Left lung (tissue), 10 donors: Measurements from ENCODE around the gene CETN2. TPM values are rescaled to one million over a fixed set of nuclear protein-coding genes. Genes with fewer than 3 reads are reported as not detected.
A peak's percentile ranks its signal among the peaks of the same experiment; 100 is the strongest.

Experiments
- ATAC-seq: fragments of 200-7000 bp; cut with Tn5 transposase; one replicate; pipeline ENCODE4 v1.9.1; 2020; ENCODE audit warnings: moderate library complexity
- DNase-seq, 4 donors: peaks; one replicate each; pipeline ENCODE4 v3.0.0-alpha.2; 2013 to 2020
- H3K27ac ChIP-seq, 2 donors: fragments of 200-600 bp; sonication (generic) in 1 of 2; one replicate each; pipeline versions ENCODE4 v1.5.0 to v1.8.0; 2020 to 2021
- H3K27me3 ChIP-seq, 2 donors: fragments of 200-600 bp; sonication (generic) in 1 of 2; one replicate each; pipeline versions ENCODE4 v1.5.0 to v1.8.0; 2020 to 2021
- H3K36me3 ChIP-seq, 2 donors: fragments of 200-600 bp; sonication (generic) in 1 of 2; one replicate each; pipeline versions ENCODE4 v1.5.0 to v1.8.0; 2020 to 2021
- H3K4me1 ChIP-seq, 2 donors: fragments of 200-600 bp; one replicate each; pipeline ENCODE4 v1.8.0; 2021
- H3K4me3 ChIP-seq, 2 donors: fragments of 200-600 bp; sonication (generic) in 1 of 2; one replicate each; pipeline versions ENCODE4 v1.5.0 to v1.8.0; 2020 to 2021; ENCODE audit warnings: mild to moderate bottlenecking in 1 of 2
- H3K9me3 ChIP-seq, 2 donors: fragments of 200-600 bp; sonication (generic) in 1 of 2; one replicate each; pipeline versions ENCODE4 v1.5.0 to v1.8.0; 2020 to 2021
- intact Hi-C, 2 donors: fragments of 100-400 bp; cut with DNase I; formaldehyde crosslinking; loops; one replicate each; pipeline versions ENCODE4 v1.11.2 to v1.14.2; 2022
- polyA plus RNA-seq, 6 donors: library from polyadenylated mRNA; unstranded; fragments of 120-200 nt; gene quantifications; one replicate each; pipeline ENCODE4 v1.2.1, GENCODE V29; 2013; ENCODE audit not compliant: insufficient read length in 6 of 6
- total RNA-seq, 2 donors: library from RNA; stranded (reverse); fragmentation: NEBNext Ultra II Directional; extraction: Animal tissue kit (Norgen Biotek cat#: 25700); gene quantifications; one replicate each; pipeline ENCODE4 v1.2.1, GENCODE V29; 2021
- TF ChIP-seq, protein P1 (sequence below), 2 donors: fragments of 200-600 bp; sonication (generic) in 1 of 2; IDR thresholded peaks; one replicate each; pipeline versions ENCODE4 v1.5.0 to v1.8.0; 2021; ENCODE audit warnings: antibody characterized with exemption in 2 of 2
- donor health status: DM: no; HTN: yes; CAD: no.
- donor health status: DM: no; HTN: no; CAD: no.

CETN2 gene
- total and polyA plus RNA-seq, 8 donors: 33.5 to 94.4 (median 79.7) TPM

DNA sequence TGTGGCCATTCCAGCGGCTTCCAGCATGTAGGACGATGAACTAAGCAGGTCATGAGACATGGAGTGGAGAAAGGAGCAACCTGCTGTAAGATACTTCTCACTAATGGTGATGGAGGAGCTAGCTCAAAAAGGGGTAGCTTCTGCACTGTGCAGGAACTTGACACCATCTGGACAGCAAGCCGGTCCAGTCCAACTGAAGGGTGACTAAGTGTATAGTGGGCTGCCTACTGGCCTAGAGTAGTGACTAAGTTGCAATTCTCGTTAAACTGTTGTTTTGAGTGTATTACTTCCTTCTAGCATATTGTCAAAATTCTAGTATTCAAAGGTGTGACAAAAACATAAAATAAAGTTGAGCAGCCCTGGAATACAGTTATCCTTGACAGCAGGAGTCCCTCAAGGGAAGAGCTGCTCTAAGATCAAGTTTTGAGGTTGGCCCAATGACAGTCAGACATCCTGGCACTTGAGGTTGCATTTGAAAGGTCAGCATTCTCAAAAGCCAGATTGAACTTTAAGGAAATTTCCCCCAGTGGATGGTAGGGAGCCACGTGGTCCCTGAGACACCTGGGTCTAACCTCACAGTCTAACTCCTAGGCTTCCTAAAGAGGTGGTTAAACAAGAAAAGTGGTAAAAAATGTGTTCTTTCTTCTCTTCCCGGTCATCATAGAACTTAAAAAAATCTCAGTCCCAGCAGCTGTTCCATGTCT, 8.0 kb downstream of the CETN2 start:
- Histone ChIP-seq H3K27me3 (no peaks in the 10 kb centered on the region), H3K4me1 (no peaks in the 10 kb centered on the region), H3K4me3 (no peak overlapping the region), H3K36me3 (peaks cover 0 to 4% of the 10 kb centered on the region in 2 donors), H3K27ac (no peak overlapping the region), H3K9me3 (no peaks in the 10 kb centered on the region)
- no peak for DNase-seq
- no peak for ATAC-seq
- intact Hi-C loops: no loop called here
- TF ChIP-seq, protein P1, sequence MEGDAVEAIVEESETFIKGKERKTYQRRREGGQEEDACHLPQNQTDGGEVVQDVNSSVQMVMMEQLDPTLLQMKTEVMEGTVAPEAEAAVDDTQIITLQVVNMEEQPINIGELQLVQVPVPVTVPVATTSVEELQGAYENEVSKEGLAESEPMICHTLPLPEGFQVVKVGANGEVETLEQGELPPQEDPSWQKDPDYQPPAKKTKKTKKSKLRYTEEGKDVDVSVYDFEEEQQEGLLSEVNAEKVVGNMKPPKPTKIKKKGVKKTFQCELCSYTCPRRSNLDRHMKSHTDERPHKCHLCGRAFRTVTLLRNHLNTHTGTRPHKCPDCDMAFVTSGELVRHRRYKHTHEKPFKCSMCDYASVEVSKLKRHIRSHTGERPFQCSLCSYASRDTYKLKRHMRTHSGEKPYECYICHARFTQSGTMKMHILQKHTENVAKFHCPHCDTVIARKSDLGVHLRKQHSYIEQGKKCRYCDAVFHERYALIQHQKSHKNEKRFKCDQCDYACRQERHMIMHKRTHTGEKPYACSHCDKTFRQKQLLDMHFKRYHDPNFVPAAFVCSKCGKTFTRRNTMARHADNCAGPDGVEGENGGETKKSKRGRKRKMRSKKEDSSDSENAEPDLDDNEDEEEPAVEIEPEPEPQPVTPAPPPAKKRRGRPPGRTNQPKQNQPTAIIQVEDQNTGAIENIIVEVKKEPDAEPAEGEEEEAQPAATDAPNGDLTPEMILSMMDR (IDR thresholded peaks at IDR 0.05): no peak

DNA sequence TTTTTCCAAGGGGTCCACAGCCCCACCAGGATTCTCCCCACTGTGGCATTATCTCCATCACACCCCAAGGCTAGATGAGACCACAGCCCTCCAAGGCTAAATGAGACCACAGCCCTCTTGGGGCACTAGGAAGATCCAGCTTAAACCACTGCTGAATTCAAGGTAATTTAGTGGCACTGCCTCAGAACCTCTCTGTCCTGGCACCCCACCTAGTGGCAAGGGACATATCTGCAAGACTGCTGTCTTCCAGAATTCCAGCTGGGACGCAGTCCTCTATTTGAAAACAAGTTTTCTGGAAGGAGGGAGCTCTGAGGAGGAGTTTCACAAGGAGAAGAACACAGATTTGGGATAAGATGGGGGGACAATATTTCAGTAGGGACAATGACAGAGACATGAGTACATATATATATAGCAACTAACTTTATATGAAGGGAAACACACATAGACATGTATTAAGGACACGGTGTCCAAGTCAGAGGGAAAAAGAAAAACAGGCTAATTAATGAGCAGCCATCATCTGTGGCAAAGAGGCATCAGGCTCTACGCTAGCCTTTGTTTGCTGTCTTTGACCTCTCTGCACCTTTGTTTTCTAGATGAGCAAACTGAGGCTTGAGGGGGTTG, 9.3 kb downstream of the CETN2 start:
- TF ChIP-seq, protein P1 (IDR thresholded peaks at IDR 0.05): peak; percentile 32 to 43
- H3K27ac ChIP-seq: no peak overlapping the region
- H3K9me3 ChIP-seq: no peaks in the 10 kb centered on the region
- H3K36me3 ChIP-seq: no peaks in the 10 kb centered on the region
- intact Hi-C loops: no loop called here
- peak; percentile 66 for ATAC-seq
- H3K27me3 ChIP-seq: no peaks in the 10 kb centered on the region
- DNase-seq: no peak
- no peak overlapping the region for H3K4me3 ChIP-seq
- no peaks in the 10 kb centered on the region for H3K4me1 ChIP-seq

DNA sequence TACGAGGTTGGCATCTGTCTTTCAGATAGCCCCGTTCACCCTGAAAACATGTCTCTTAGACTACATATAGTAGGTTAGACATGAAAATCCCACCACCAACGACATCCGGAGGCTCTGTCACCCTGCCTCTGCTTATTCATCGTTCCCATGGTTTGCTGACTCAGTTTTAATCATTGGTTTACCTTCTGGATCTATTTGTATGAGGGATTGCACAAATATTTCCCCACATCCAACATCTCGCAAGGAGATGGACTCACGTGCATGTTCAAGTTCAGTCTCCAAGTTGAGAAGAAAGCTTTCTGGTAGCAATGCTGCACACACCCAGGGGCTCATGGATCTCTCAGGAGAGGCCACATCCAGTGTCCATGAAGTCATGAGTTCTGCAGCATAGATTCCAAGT, 10.8 kb downstream of the CETN2 start:
- Histone ChIP-seq H3K4me3 (no peak overlapping the region), H3K9me3 (no peaks in the 10 kb centered on the region), H3K27ac (no peak overlapping the region), H3K27me3 (no peaks in the 10 kb centered on the region), H3K36me3 (no peaks in the 10 kb centered on the region), H3K4me1 (no peaks in the 10 kb centered on the region)
- intact Hi-C loops: no loop called here
- TF ChIP-seq, protein P1 (IDR thresholded peaks at IDR 0.05): no peak
- DNase-seq (no peak), ATAC-seq (no peak)

DNA sequence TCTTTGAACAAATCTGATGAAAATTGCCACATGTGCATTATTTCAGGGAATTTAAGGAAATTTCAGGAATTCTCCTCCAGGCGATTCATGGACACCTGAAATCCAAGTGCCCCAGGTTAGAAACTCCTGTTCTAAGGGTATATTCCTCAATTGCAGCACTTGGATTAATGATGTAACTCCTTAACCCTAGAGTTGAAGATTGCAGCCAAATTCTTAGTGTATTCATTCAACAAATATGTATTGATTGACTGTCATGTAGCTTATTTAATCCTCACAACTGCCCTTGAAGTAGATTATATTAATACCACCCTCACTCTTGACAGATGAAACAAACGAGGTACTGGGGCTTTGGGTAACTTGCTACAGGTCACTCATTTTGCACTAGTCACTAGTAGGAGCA, 11.3 kb downstream of the CETN2 start:
- no peaks in the 10 kb centered on the region for H3K9me3 ChIP-seq
- H3K4me1 ChIP-seq: no peaks in the 10 kb centered on the region
- H3K36me3 ChIP-seq: no peaks in the 10 kb centered on the region
- no peak overlapping the region for H3K27ac ChIP-seq
- TF ChIP-seq, protein P1 (IDR thresholded peaks at IDR 0.05): no peak
- DNase-seq (no peak), ATAC-seq (no peak)
- H3K27me3 ChIP-seq: no peaks in the 10 kb centered on the region
- intact Hi-C loops: no loop called here
- H3K4me3 ChIP-seq: no peak overlapping the region

DNA sequence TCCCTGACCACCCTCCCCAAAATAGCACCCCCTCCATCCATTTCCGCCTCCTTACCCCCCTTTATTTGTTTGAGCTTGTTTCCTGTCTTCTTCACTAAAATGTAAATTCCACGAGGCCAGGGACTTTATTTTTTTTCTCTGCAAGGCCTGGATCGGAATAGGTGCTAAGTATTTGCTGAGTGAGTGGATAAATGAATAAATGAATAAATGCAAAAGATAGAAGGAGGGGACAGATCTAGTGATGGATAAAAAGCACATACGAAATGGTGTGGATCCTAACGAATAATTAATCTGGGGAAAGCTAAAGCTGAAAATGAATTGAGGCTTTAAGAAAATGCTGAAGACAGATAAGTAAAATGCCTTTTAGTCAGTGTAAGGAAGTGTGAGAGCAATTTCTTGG, 12.2 kb downstream of the CETN2 start:
- no peaks in the 10 kb centered on the region for H3K27me3 ChIP-seq
- no peak for DNase-seq
- TF ChIP-seq, protein P1 (IDR thresholded peaks at IDR 0.05): no peak
- intact Hi-C loops: no loop called here
- no peaks in the 10 kb centered on the region for H3K4me1 ChIP-seq
- ATAC-seq: no peak
- H3K27ac ChIP-seq: no peak overlapping the region
- no peak overlapping the region for H3K4me3 ChIP-seq
- no peaks in the 10 kb centered on the region for H3K9me3 ChIP-seq
- no peaks in the 10 kb centered on the region for H3K36me3 ChIP-seq
